Nephron progenitor cell (in vitro differentiated cells): ENCODE data around the gene CHI3L2.

Source experiments
- DNase-seq: peaks from one replicate; pipeline ENCODE4 v3.0.0; 2021
- H3K27ac Mint-ChIP-seq: 2 replicates; pipeline ENCODE4 v1.8.0; 2021; ENCODE audit warnings: mild to moderate bottlenecking, moderate library complexity, mixed read lengths
- H3K27me3 Mint-ChIP-seq: 2 replicates; pipeline ENCODE4 v1.8.0; 2021; ENCODE audit warnings: mild to moderate bottlenecking, low read depth, mixed read lengths; ENCODE audit not compliant: poor library complexity
- H3K36me3 Mint-ChIP-seq: 2 replicates; pipeline ENCODE4 v1.8.0; 2021; ENCODE audit warnings: low read depth, mixed read lengths
- H3K4me1 Mint-ChIP-seq: 2 replicates; pipeline ENCODE4 v1.8.0; 2021; ENCODE audit warnings: mixed read lengths
- H3K4me3 Mint-ChIP-seq: 2 replicates; pipeline ENCODE4 v1.8.0; 2021; ENCODE audit warnings: mild to moderate bottlenecking, moderate library complexity, mixed read lengths
- H3K9me3 Mint-ChIP-seq: 2 replicates; pipeline ENCODE4 v1.8.0; 2021; ENCODE audit warnings: mild to moderate bottlenecking, moderate library complexity, mixed read lengths
- TF ChIP-seq, protein P1 (sequence below): fragments of 200-600 bp; sonication (generic); IDR thresholded peaks from 2 replicates; pipeline ENCODE4 v1.5.0; 2021; ENCODE audit warnings: antibody characterized with exemption

CHI3L2 gene

DNA sequence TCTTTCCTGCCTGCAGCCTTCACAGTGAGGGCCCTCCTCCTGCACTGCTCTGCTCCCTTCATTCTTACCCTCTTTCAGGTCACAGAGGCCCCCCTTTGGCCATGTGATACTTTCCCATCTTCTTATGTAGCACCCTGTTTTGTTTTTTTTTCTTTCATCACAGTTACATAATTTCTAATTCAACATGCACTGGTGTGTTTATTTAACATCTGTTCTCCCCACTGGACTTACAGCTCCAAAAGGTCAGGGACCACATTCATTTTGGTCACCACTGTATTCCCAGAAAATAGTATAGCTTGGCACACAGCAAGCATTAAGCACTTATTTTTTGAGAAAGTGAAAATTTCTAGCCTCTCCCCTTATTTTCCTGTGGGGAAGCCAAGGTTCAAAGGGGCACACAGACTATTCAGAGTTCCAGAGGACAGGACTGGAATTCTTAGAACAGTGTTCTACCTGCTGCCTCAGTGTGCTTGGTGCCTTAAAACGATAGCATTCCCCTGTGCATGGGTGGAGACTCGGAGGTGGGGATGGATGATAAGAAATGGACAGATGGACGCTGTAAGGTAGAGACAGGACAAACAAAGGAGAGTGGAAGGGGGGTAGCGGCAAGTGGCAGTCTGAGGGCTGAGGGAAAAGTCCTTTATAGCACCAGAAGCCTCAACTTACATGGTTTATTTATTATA, 32.4 kb upstream of the CHI3L2 start:
- Mint-ChIP-seq H3K9me3 (no peaks in the 10 kb centered on the region), H3K27ac (peak overlapping the region; percentile 3), H3K27me3 (peaks cover 8% of the 10 kb centered on the region), H3K4me3 (no peak overlapping the region), H3K36me3 (peaks cover 4% of the 10 kb centered on the region), H3K4me1 (peaks cover 5% of the 10 kb centered on the region)
- TF ChIP-seq, protein P1, sequence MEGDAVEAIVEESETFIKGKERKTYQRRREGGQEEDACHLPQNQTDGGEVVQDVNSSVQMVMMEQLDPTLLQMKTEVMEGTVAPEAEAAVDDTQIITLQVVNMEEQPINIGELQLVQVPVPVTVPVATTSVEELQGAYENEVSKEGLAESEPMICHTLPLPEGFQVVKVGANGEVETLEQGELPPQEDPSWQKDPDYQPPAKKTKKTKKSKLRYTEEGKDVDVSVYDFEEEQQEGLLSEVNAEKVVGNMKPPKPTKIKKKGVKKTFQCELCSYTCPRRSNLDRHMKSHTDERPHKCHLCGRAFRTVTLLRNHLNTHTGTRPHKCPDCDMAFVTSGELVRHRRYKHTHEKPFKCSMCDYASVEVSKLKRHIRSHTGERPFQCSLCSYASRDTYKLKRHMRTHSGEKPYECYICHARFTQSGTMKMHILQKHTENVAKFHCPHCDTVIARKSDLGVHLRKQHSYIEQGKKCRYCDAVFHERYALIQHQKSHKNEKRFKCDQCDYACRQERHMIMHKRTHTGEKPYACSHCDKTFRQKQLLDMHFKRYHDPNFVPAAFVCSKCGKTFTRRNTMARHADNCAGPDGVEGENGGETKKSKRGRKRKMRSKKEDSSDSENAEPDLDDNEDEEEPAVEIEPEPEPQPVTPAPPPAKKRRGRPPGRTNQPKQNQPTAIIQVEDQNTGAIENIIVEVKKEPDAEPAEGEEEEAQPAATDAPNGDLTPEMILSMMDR, result no peak
- no peak for DNase-seq

DNA sequence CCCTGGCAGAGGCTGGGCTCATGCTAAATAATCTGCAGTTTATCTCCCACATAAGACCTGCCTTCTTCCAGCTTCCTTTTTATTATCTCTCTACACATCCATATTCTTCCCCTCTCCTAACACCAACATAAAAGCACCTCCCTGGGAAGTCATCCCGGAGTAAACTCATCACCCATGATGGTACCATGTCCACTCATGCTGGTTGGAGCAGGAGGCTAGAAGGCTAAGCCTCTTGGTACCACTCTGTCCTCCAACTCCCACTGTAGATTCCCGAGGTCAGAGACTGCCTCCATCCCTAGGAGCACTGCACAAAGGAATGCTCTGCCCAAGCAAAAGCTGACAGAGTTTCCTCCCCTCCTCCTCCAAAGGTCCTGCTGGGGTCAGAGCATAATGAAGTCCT, 31.3 kb upstream of the CHI3L2 start:
- Mint-ChIP-seq H3K36me3 (no peaks in the 10 kb centered on the region), H3K27ac (no peak overlapping the region), H3K9me3 (no peaks in the 10 kb centered on the region), H3K4me3 (no peak overlapping the region), H3K27me3 (peaks cover 12% of the 10 kb centered on the region), H3K4me1 (peaks cover 5% of the 10 kb centered on the region)
- TF ChIP-seq, protein P1, result no peak
- no peak for DNase-seq

DNA sequence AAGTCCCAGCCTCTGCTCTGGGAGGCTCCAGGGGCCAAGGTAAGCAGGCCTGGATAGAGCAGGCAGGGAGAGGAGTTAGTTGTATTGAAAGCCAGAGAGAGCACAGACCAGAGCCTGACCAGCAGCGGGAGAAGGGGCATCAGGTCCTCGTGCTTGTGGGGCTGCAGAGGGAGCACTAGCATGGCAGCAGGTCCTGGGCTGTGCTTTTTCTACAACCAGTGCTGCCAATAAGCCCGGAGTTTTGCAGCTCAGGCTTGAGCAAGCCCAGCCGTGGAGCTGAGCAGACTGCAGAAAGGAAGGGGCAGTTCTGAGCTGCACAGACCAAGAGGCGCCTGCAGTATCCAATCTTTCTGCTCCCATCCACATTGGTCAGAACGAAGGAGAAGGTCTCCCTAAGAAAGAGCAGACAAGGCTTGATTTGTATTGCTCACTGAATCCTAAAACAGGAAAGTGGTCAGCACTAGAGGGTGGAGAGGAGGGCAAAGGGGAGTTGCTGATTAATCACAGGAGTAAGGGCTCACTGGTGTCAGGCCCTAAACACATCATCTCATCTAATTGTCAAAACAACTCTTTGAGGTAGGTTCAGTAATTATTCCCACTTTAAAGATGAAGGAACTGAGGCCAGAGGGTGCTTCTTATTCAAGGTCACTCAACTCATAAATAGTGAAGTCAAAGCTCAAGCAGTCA, 29.8 kb upstream of the CHI3L2 start:
- no peaks in the 10 kb centered on the region for H3K9me3 Mint-ChIP-seq
- peaks cover 4% of the 10 kb centered on the region for H3K4me1 Mint-ChIP-seq
- H3K27me3 Mint-ChIP-seq, result peaks cover 19% of the 10 kb centered on the region
- no peak overlapping the region for H3K27ac Mint-ChIP-seq
- DNase-seq, result peak; percentile 19
- TF ChIP-seq, protein P1, result no peak
- H3K36me3 Mint-ChIP-seq, result no peaks in the 10 kb centered on the region
- no peak overlapping the region for H3K4me3 Mint-ChIP-seq

DNA sequence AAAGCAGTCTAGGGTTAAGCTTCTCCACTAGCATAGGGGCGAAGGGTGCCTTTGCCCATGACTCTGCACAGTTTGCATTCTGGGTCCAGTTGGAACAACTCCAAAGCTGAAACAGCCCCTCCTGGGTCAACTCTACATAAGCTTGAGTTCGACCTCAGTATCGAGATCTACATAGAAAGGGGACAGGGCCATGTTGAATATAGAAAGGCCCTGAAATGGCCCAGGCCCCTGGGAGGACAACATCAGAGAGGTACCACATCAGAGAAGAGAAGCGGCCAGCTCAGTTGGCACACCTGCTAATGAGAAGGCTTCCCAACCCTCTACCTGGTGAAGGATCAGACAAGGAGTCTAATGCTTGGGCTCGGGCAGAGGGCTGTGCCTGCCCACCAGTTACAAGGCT, 28.7 kb upstream of the CHI3L2 start:
- TF ChIP-seq, protein P1, result no peak
- Mint-ChIP-seq H3K27ac (no peak overlapping the region), H3K27me3 (peaks cover 30% of the 10 kb centered on the region), H3K4me3 (no peak overlapping the region), H3K4me1 (peaks cover 5% of the 10 kb centered on the region), H3K9me3 (no peaks in the 10 kb centered on the region), H3K36me3 (no peaks in the 10 kb centered on the region)
- no peak for DNase-seq

DNA sequence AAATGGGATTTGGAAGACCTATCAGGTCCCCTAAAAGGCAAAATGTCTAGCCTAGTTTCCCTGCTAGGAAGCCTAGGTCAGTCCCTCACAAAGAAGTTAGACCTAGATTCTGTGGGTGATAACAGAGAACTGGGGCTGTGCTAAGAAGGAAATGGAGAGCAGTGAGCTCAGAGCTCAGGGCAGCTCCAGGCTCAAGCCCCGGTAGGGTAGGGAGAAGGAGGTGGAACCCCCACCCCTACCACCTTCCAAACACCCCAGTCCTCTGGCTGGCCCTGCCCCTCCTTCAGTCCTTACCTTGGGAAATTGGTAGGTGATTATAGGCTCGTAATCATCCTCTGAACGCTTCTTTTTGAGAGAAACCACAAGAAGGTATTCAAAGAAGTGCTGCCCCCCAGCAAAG, 28.2 kb upstream of the CHI3L2 start:
- Mint-ChIP-seq H3K4me1 (peaks cover 5% of the 10 kb centered on the region), H3K27ac (no peak overlapping the region), H3K9me3 (no peaks in the 10 kb centered on the region), H3K36me3 (no peaks in the 10 kb centered on the region), H3K4me3 (no peak overlapping the region), H3K27me3 (peaks cover 32% of the 10 kb centered on the region)
- no peak for DNase-seq
- TF ChIP-seq, protein P1, result no peak
